GM18870 (cell line): ENCODE data around the gene THUMPD1.
A peak's percentile ranks its signal among the peaks of the same experiment; 100 is the strongest.
"Not testable (repeated sequence)": the region's sequence is repeated elsewhere in the genome, so short reads cannot be mapped to it uniquely, and the experiment has no call there.

Experiments
- ATAC-seq: cut with Tn5 transposase; IDR thresholded peaks from one replicate; pipeline ENCODE4 v1.9.1; 2021; ENCODE audit warnings: moderate library complexity; ENCODE audit not compliant: unreplicated experiment

THUMPD1 gene

GRCh38 chr16:20750558-20750957, 8.9 kb upstream of the THUMPD1 start:
- ATAC-seq = no peak

GRCh38 chr16:20749474-20749873, 7.9 kb upstream of the THUMPD1 start:
- no peak for ATAC-seq

- no peak for ATAC-seq
Observed at GRCh38 chr16:20747030-20747816, 5.6 kb upstream of the THUMPD1 start.

GRCh38 chr16:20746461-20746860, 4.8 kb upstream of the THUMPD1 start:
- no peak for ATAC-seq

- ATAC-seq = no peak
Observed at GRCh38 chr16:20744922-20745440, 3.4 kb upstream of the THUMPD1 start.

- no peak for ATAC-seq
Observed at GRCh38 chr16:20743591-20743990, 2.0 kb upstream of the THUMPD1 start.

GRCh38 chr16:20740901-20741521, 607 bp downstream of the THUMPD1 start:
- ATAC-seq = peak; percentile 61

- no peak for ATAC-seq
Observed at GRCh38 chr16:20740007-20740883, 1.4 kb downstream of the THUMPD1 start.

GRCh38 chr16:20735490-20735889, 6.1 kb downstream of the THUMPD1 start:
- no peak for ATAC-seq

- no peak for ATAC-seq
Observed at GRCh38 chr16:20734782-20735181, 6.8 kb downstream of the THUMPD1 start.

- no peak for ATAC-seq
Observed at GRCh38 chr16:20734056-20734455, 7.6 kb downstream of the THUMPD1 start.

- ATAC-seq = no peak
Observed at GRCh38 chr16:20729141-20729540, 12.5 kb downstream of the THUMPD1 start.

GRCh38 chr16:20727181-20727580, 14.4 kb downstream of the THUMPD1 start:
- ATAC-seq = no peak

GRCh38 chr16:20726661-20727060, 15.0 kb downstream of the THUMPD1 start:
- no peak for ATAC-seq

GRCh38 chr16:20720251-20720650, 21.4 kb downstream of the THUMPD1 start:
- ATAC-seq = no peak

- not testable (repeated sequence) for ATAC-seq
Observed at GRCh38 chr16:20717718-20718117, 23.9 kb downstream of the THUMPD1 start.

- no peak for ATAC-seq
Observed at GRCh38 chr16:20711277-20711911, 30.2 kb downstream of the THUMPD1 start.

GRCh38 chr16:20708129-20708528, 33.5 kb downstream of the THUMPD1 start:
- not testable (repeated sequence) for ATAC-seq

- no peak for ATAC-seq
Observed at GRCh38 chr16:20707461-20707860, 34.2 kb downstream of the THUMPD1 start.

GRCh38 chr16:20705972-20706371, 35.6 kb downstream of the THUMPD1 start:
- ATAC-seq = not testable (repeated sequence)

- no peak for ATAC-seq
Observed at GRCh38 chr16:20704281-20704680, 37.3 kb downstream of the THUMPD1 start.
